Smooth muscle cell (in vitro differentiated cells): ENCODE data around the gene SNTB2. TPM values are rescaled to one million over a fixed set of nuclear protein-coding genes. Genes with fewer than 3 reads are reported as not detected.

Experiments
- DNase-seq: peaks from one replicate; lab custom pipeline; 2025; ENCODE audit not compliant: unreplicated experiment; lab: John Stamatoyannopoulos, UW
- H2AFZ ChIP-seq: fragments of 200-600 bp; sonication (generic); 2 replicates; pipeline ENCODE4 v1.6.0; 2016; ENCODE audit warnings: antibody characterized with exemption, low read depth, mild to moderate bottlenecking
- H3F3A ChIP-seq: fragments of 200-600 bp; sonication (generic); 2 replicates; pipeline ENCODE4 v1.6.0; 2017; ENCODE audit warnings: antibody characterized with exemption, low read depth
- H3K27ac ChIP-seq: fragments of 200-600 bp; sonication (generic); 2 replicates; pipeline ENCODE4 v1.5.1; 2016; ENCODE audit warnings: low read depth, mild to moderate bottlenecking
- H3K27me3 ChIP-seq: fragments of 200-600 bp; sonication (generic); 2 replicates; pipeline ENCODE4 v1.6.1; 2016; ENCODE audit warnings: low read depth, mild to moderate bottlenecking
- H3K36me3 ChIP-seq: fragments of 200-600 bp; sonication (generic); 2 replicates; pipeline ENCODE4 v1.5.1; 2016; ENCODE audit warnings: low read depth
- H3K4me1 ChIP-seq: fragments of 200-600 bp; sonication (generic); 2 replicates; pipeline ENCODE4 v1.5.1; 2016; ENCODE audit warnings: low read depth
- H3K4me2 ChIP-seq: fragments of 200-600 bp; sonication (generic); 2 replicates; pipeline ENCODE4 v1.6.0; 2016; ENCODE audit warnings: mild to moderate bottlenecking
- H3K4me3 ChIP-seq: fragments of 200-600 bp; sonication (generic); 2 replicates; pipeline ENCODE4 v1.5.1; 2016; ENCODE audit warnings: mild to moderate bottlenecking
- H3K79me2 ChIP-seq: fragments of 200-600 bp; sonication (generic); 2 replicates; pipeline ENCODE4 v1.6.0; 2016; ENCODE audit warnings: low read depth, mild to moderate bottlenecking
- H3K9ac ChIP-seq: fragments of 200-600 bp; sonication (generic); 2 replicates; pipeline ENCODE4 v1.6.0; 2016; ENCODE audit warnings: low read depth
- H3K9me3 ChIP-seq: fragments of 200-600 bp; sonication (generic); replicated peaks from 2 replicates; pipeline ENCODE4 v1.5.1; 2016; ENCODE audit warnings: low read depth
- H4K20me1 ChIP-seq: fragments of 200-600 bp; sonication (generic); 2 replicates; pipeline ENCODE4 v1.6.0; 2016; ENCODE audit warnings: low read depth
- CTCF ChIP-seq: fragments of 200-600 bp; sonication (generic); IDR thresholded peaks from 2 replicates; pipeline ENCODE4 v1.5.1; 2017; ENCODE audit warnings: borderline replicate concordance, mild to moderate bottlenecking, antibody characterized with exemption; ENCODE audit not compliant: insufficient read depth, poor library complexity, severe bottlenecking
- WGBS: methylation state at CpG from one replicate; pipeline ENCODE4 v1.1.7; 2016; ENCODE audit warnings: low lambda C conversion rate; 5-methylcytosine and 5-hydroxymethylcytosine counted together
- polyA plus RNA-seq: library from polyadenylated mRNA; unstranded; fragments of >200 nt; fragmentation: Nextera tagmentation; extraction: Ambion mirVana; gene quantifications from 2 replicates; pipeline ENCODE4 v1.2.1, GENCODE V29; 2016
- total RNA-seq: library from RNA; depleted of rRNA; stranded (reverse); fragments of >200 nt; gene quantifications from 2 replicates; pipeline ENCODE4 v1.2.3, GENCODE V29; 2014

SNTB2 gene
- total and polyA plus RNA-seq, 2 experiments from 2014 or later = 17.1 to 25.9 TPM

GRCh38 chr16:69348222-69348621 lies 161.3 kb downstream of the SNTB2 start:
- H4K20me1 ChIP-seq = no peaks in the 10 kb centered on the region
- no peak overlapping the region for H3K27ac ChIP-seq
- H3K4me2 ChIP-seq = no peak overlapping the region
- no peaks in the 10 kb centered on the region for H3K9me3 ChIP-seq
- H3F3A ChIP-seq = peaks cover 3% of the 10 kb centered on the region
- H3K36me3 ChIP-seq = no peaks in the 10 kb centered on the region
- no peak overlapping the region for H3K4me3 ChIP-seq
- H3K9ac ChIP-seq = no peak overlapping the region
- DNase-seq = no peak
- no peak for TF ChIP-seq CTCF
- H3K27me3 ChIP-seq = no peaks in the 10 kb centered on the region
- WGBS = 86% methylated on average over 2 of the region's 6 CpGs
- no peaks in the 10 kb centered on the region for H3K4me1 ChIP-seq
- no peaks in the 10 kb centered on the region for H3K79me2 ChIP-seq
- H2AFZ ChIP-seq = no peak overlapping the region

GRCh38 chr16:69349536-69349935 lies 162.6 kb downstream of the SNTB2 start:
- Histone ChIP-seq H3F3A (peaks cover 3% of the 10 kb centered on the region), H3K27ac (no peak overlapping the region), H3K4me1 (no peaks in the 10 kb centered on the region), H3K9me3 (no peaks in the 10 kb centered on the region), H3K4me2 (no peak overlapping the region), H3K36me3 (no peaks in the 10 kb centered on the region), H3K27me3 (no peaks in the 10 kb centered on the region), H3K79me2 (no peaks in the 10 kb centered on the region), H3K4me3 (no peak overlapping the region), H2AFZ (no peak overlapping the region), H4K20me1 (no peaks in the 10 kb centered on the region), H3K9ac (no peak overlapping the region)
- 94% methylated on average over 10 of the region's 10 CpGs for whole genome bisulfite sequencing
- no peak for DNase-seq
- no peak for TF ChIP-seq CTCF

GRCh38 chr16:69350536-69351133 lies 163.7 kb downstream of the SNTB2 start:
- Histone ChIP-seq H3K9ac (no peak overlapping the region), H3K4me1 (no peaks in the 10 kb centered on the region), H3K79me2 (no peaks in the 10 kb centered on the region), H3K36me3 (no peaks in the 10 kb centered on the region), H2AFZ (no peak overlapping the region), H4K20me1 (no peaks in the 10 kb centered on the region), H3K4me3 (no peak overlapping the region), H3K27me3 (no peaks in the 10 kb centered on the region), H3K9me3 (no peaks in the 10 kb centered on the region), H3K4me2 (no peak overlapping the region), H3K27ac (no peak overlapping the region), H3F3A (peaks cover 2% of the 10 kb centered on the region)
- no peak for TF ChIP-seq CTCF
- 93% methylated on average over 6 of the region's 6 CpGs for WGBS
- no peak for DNase-seq
